GM19099 (cell line): Measurements from ENCODE around the gene CRACR2A.

ENCODE experiments used
- POLR2A ChIP-seq: IDR thresholded peaks from 3 replicates; pipeline ENCODE4 v1.6.1; 2011; ENCODE audit warnings: low read depth; ENCODE audit not compliant: insufficient read length; ENCODE audit errors: extremely low read depth

Gene CRACR2A

GRCh38 chr12:3658327-3659163 lies 94.4 kb downstream of the CRACR2A start:
- TF ChIP-seq POLR2A: no peak

- no peak for TF ChIP-seq POLR2A
Measured at GRCh38 chr12:3656946-3657622, 95.8 kb downstream of the CRACR2A start.

- TF ChIP-seq POLR2A: no peak
Measured at GRCh38 chr12:3655328-3655900, 97.5 kb downstream of the CRACR2A start.

- TF ChIP-seq POLR2A: no peak
Measured at GRCh38 chr12:3651585-3652424, 101.1 kb downstream of the CRACR2A start.

GRCh38 chr12:3647504-3647903 lies 105.4 kb downstream of the CRACR2A start:
- no peak for TF ChIP-seq POLR2A

GRCh38 chr12:3646561-3647241 lies 106.2 kb downstream of the CRACR2A start:
- no peak for TF ChIP-seq POLR2A

GRCh38 chr12:3645091-3645490 lies 107.8 kb downstream of the CRACR2A start:
- no peak for TF ChIP-seq POLR2A

GRCh38 chr12:3644104-3644503 lies 108.8 kb downstream of the CRACR2A start:
- no peak for TF ChIP-seq POLR2A

GRCh38 chr12:3641428-3642018 lies 111.4 kb downstream of the CRACR2A start:
- TF ChIP-seq POLR2A: no peak

GRCh38 chr12:3636328-3636727 lies 116.6 kb downstream of the CRACR2A start:
- TF ChIP-seq POLR2A: no peak

- no peak for TF ChIP-seq POLR2A
Measured at GRCh38 chr12:3634348-3634747, 118.6 kb downstream of the CRACR2A start.

GRCh38 chr12:3633396-3633795 lies 119.5 kb downstream of the CRACR2A start:
- TF ChIP-seq POLR2A: no peak

- no peak for TF ChIP-seq POLR2A
Measured at GRCh38 chr12:3632754-3633153, 120.2 kb downstream of the CRACR2A start.

GRCh38 chr12:3632256-3632655 lies 120.7 kb downstream of the CRACR2A start:
- TF ChIP-seq POLR2A: no peak
